Measurements from ENCODE around the gene DIS3L2. TPM values are rescaled to one million over a fixed set of nuclear protein-coding genes. Genes with fewer than 3 reads are reported as not detected.
"Not testable (repeated sequence)": the region's sequence is repeated elsewhere in the genome, so short reads cannot be mapped to it uniquely, and the experiment has no call there.

Gene DIS3L2
- total RNA-seq, 1 donor from 2014 or later, result 17.1 TPM

GRCh38 chr2:232319067-232319802 is 357.7 kb downstream of the DIS3L2 start:
- DNase-seq (ENCODE audit: low read depth, low spot score), result no peak

- no peak for DNase-seq (ENCODE audit: low read depth, low spot score)
Observed at GRCh38 chr2:232319803-232320442, 358.4 kb downstream of the DIS3L2 start.

- DNase-seq (ENCODE audit: low read depth, low spot score), result no peak
Observed at GRCh38 chr2:232320443-232320803, 358.9 kb downstream of the DIS3L2 start.

GRCh38 chr2:232321156-232321816 is 359.8 kb downstream of the DIS3L2 start:
- DNase-seq (ENCODE audit: low read depth, low spot score), result no peak

- no peak for DNase-seq (ENCODE audit: low read depth, low spot score)
Observed at GRCh38 chr2:232321817-232322559, 360.5 kb downstream of the DIS3L2 start.

- no peak for DNase-seq (ENCODE audit: low read depth, low spot score)
Observed at GRCh38 chr2:232322560-232323327, 361.2 kb downstream of the DIS3L2 start.

- no peak for DNase-seq (ENCODE audit: low read depth, low spot score)
Observed at GRCh38 chr2:232323328-232323650, 361.8 kb downstream of the DIS3L2 start.

- not testable (repeated sequence) for DNase-seq (ENCODE audit: low read depth, low spot score)
Observed at GRCh38 chr2:232323967-232324366, 362.5 kb downstream of the DIS3L2 start.

GRCh38 chr2:232324778-232325177 is 363.3 kb downstream of the DIS3L2 start:
- no peak for DNase-seq (ENCODE audit: low read depth, low spot score)

- no peak for DNase-seq (ENCODE audit: low read depth, low spot score)
Observed at GRCh38 chr2:232325324-232326273, 364.1 kb downstream of the DIS3L2 start.

GRCh38 chr2:232326274-232327104 is 365.0 kb downstream of the DIS3L2 start:
- DNase-seq (ENCODE audit: low read depth, low spot score), result not testable (repeated sequence)

GRCh38 chr2:232327105-232328031 is 365.9 kb downstream of the DIS3L2 start:
- DNase-seq (ENCODE audit: low read depth, low spot score), result no peak

GRCh38 chr2:232328032-232328422 is 366.5 kb downstream of the DIS3L2 start:
- no peak for DNase-seq (ENCODE audit: low read depth, low spot score)

- DNase-seq (ENCODE audit: low read depth, low spot score), result no peak
Observed at GRCh38 chr2:232328516-232329460, 367.3 kb downstream of the DIS3L2 start.

- DNase-seq (ENCODE audit: low read depth, low spot score), result no peak
Observed at GRCh38 chr2:232329716-232330067, 368.2 kb downstream of the DIS3L2 start.

GRCh38 chr2:232330068-232330999 is 368.8 kb downstream of the DIS3L2 start:
- no peak for DNase-seq (ENCODE audit: low read depth, low spot score)

Data from pulmonary artery endothelial cell (primary cell).